ENCODE data around the gene PDIK1L. TPM values are rescaled to one million over a fixed set of nuclear protein-coding genes. Genes with fewer than 3 reads are reported as not detected.

Gene PDIK1L
- 20.1 TPM for polyA plus RNA-seq (ENCODE audit: insufficient read length)
- long read RNA-seq, donor 1, full-length matches to known transcripts, result 6 of 6 reads
- long read RNA-seq, donor 1, partial matches to known transcripts, result 0 of 6 reads
- long read RNA-seq, donor 1, other reads (novel, unspliced or antisense), result 0 of 6 reads
- long read RNA-seq, donor 2, full-length matches to known transcripts, result 8 of 8 reads
- long read RNA-seq, donor 2, partial matches to known transcripts, result 0 of 8 reads
- long read RNA-seq, donor 2, other reads (novel, unspliced or antisense), result 0 of 8 reads
- long read RNA-seq, donor 3, full-length matches to known transcripts, result 2 of 13 reads
- long read RNA-seq, donor 3, partial matches to known transcripts, result 11 of 13 reads
- long read RNA-seq, donor 3, other reads (novel, unspliced or antisense), result 0 of 13 reads
- long read RNA-seq, donor 4, result 0 reads
- long read RNA-seq, donor 5, partial matches to known transcripts, result 0 of 1 reads
- long read RNA-seq, donor 5, other reads (novel, unspliced or antisense), result 0 of 1 reads
- long read RNA-seq, donor 6, full-length matches to known transcripts, result 10 of 10 reads
- long read RNA-seq, donor 6, partial matches to known transcripts, result 0 of 10 reads
- long read RNA-seq, donor 6, other reads (novel, unspliced or antisense), result 0 of 10 reads
- long read RNA-seq, donor 7, transcript PDIK1L-201 (3 exons, 2,566 nt), result major isoform, 6 of 6 reads
- long read RNA-seq, donor 7, partial matches to known transcripts, result 0 of 6 reads
- long read RNA-seq, donor 7, other reads (novel, unspliced or antisense), result 0 of 6 reads
- long read RNA-seq, donor 8, transcript PDIK1L-201 (3 exons, 2,566 nt), result major isoform, 5 of 5 reads
- long read RNA-seq, donor 8, partial matches to known transcripts, result 0 of 5 reads
- long read RNA-seq, donor 8, other reads (novel, unspliced or antisense), result 0 of 5 reads

GRCh38 chr1:26111530-26112406 lies at the start of gene PDIK1L:
Gene PDIK1L (plus strand): TSS chr1:26111824. CDS start chr1:26114309, 2,485 bp downstream.
- peak; percentile 95 for DNase-seq

GRCh38 chr1:26064553-26064952 lies 47.1 kb upstream of the PDIK1L start:
- no peak for DNase-seq

GRCh38 chr1:26066160-26066559 lies 45.5 kb upstream of the PDIK1L start:
- no peak for DNase-seq

GRCh38 chr1:26066857-26067256 lies 44.8 kb upstream of the PDIK1L start:
- DNase-seq, result no peak

- DNase-seq, result no peak
These were observed 44.2 kb upstream of the PDIK1L start, which contains the start of gene TRIM63 for GRCh38 chr1:26067432-26067911. Gene TRIM63 (minus strand): TSS chr1:26067630. CDS start chr1:26067494, 136 bp downstream.

GRCh38 chr1:26069941-26070295 lies 41.7 kb upstream of the PDIK1L start:
- no peak for DNase-seq

GRCh38 chr1:26070296-26070962 lies 41.2 kb upstream of the PDIK1L start:
- DNase-seq, result no peak

GRCh38 chr1:26070963-26071342 lies 40.7 kb upstream of the PDIK1L start:
- no peak for DNase-seq

GRCh38 chr1:26072305-26072704 lies 39.3 kb upstream of the PDIK1L start:
- DNase-seq, result no peak

- DNase-seq, result no peak
These were observed 36.0 kb upstream of the PDIK1L start for GRCh38 chr1:26075421-26076144.

- DNase-seq, result no peak
These were observed 34.1 kb upstream of the PDIK1L start for GRCh38 chr1:26077524-26077923.

GRCh38 chr1:26078286-26079177 lies 33.1 kb upstream of the PDIK1L start:
- DNase-seq, result no peak

GRCh38 chr1:26079178-26079563 lies 32.5 kb upstream of the PDIK1L start:
- no peak for DNase-seq

GRCh38 chr1:26079960-26080814 lies 31.4 kb upstream of the PDIK1L start:
- no peak for DNase-seq

GRCh38 chr1:26081267-26082019 lies 30.2 kb upstream of the PDIK1L start:
- no peak for DNase-seq

- DNase-seq, result no peak
These were observed 29.6 kb upstream of the PDIK1L start for GRCh38 chr1:26082020-26082350.

- no peak for DNase-seq
These were observed 28.4 kb upstream of the PDIK1L start for GRCh38 chr1:26083208-26083607.

- DNase-seq, result no peak
These were observed 27.5 kb upstream of the PDIK1L start for GRCh38 chr1:26084091-26084561.

Measured in left kidney (tissue), 8 donors.